Measurements from ENCODE around the gene SAMD15.

DNA sequence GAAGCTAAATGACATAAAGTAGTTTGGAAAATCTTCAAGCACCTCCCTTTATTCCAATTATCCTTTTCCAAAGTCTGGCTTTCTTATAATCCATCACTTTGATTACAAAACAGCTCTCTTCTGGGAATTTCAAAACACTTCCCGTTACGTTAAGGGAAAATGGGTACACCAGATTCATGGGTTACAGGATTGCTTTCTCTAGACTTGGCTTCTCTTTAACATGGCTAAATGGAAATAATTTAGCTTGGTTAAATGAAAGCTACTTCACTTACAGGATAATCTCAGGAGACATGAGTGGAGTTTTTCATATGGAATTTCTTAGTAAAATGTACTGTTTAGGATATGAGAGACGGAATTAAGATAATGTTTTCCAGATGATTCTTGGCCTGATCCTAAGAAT is 41.6 kb upstream of the SAMD15 start:
- TF ChIP-seq, protein P1, sequence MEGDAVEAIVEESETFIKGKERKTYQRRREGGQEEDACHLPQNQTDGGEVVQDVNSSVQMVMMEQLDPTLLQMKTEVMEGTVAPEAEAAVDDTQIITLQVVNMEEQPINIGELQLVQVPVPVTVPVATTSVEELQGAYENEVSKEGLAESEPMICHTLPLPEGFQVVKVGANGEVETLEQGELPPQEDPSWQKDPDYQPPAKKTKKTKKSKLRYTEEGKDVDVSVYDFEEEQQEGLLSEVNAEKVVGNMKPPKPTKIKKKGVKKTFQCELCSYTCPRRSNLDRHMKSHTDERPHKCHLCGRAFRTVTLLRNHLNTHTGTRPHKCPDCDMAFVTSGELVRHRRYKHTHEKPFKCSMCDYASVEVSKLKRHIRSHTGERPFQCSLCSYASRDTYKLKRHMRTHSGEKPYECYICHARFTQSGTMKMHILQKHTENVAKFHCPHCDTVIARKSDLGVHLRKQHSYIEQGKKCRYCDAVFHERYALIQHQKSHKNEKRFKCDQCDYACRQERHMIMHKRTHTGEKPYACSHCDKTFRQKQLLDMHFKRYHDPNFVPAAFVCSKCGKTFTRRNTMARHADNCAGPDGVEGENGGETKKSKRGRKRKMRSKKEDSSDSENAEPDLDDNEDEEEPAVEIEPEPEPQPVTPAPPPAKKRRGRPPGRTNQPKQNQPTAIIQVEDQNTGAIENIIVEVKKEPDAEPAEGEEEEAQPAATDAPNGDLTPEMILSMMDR (conservative IDR thresholded peaks at IDR 0.05; ENCODE audit: low read depth in 2 of 2) = no peak
- no peak for TF ChIP-seq JUNB (IDR thresholded peaks at IDR 0.05; ENCODE audit: unreplicated experiment)
- TF ChIP-seq EZH2 (IDR thresholded peaks at IDR 0.05; ENCODE audit: low read depth, unreplicated experiment) = no peak
- no peak for TF ChIP-seq ZNF114 (CRISPR knock-in tag; IDR thresholded peaks at IDR 0.05)
- no peak for TF ChIP-seq CREB1 (CRISPR knock-in tag; IDR thresholded peaks at IDR 0.05; ENCODE audit: low read depth)
- TF ChIP-seq, protein P2, sequence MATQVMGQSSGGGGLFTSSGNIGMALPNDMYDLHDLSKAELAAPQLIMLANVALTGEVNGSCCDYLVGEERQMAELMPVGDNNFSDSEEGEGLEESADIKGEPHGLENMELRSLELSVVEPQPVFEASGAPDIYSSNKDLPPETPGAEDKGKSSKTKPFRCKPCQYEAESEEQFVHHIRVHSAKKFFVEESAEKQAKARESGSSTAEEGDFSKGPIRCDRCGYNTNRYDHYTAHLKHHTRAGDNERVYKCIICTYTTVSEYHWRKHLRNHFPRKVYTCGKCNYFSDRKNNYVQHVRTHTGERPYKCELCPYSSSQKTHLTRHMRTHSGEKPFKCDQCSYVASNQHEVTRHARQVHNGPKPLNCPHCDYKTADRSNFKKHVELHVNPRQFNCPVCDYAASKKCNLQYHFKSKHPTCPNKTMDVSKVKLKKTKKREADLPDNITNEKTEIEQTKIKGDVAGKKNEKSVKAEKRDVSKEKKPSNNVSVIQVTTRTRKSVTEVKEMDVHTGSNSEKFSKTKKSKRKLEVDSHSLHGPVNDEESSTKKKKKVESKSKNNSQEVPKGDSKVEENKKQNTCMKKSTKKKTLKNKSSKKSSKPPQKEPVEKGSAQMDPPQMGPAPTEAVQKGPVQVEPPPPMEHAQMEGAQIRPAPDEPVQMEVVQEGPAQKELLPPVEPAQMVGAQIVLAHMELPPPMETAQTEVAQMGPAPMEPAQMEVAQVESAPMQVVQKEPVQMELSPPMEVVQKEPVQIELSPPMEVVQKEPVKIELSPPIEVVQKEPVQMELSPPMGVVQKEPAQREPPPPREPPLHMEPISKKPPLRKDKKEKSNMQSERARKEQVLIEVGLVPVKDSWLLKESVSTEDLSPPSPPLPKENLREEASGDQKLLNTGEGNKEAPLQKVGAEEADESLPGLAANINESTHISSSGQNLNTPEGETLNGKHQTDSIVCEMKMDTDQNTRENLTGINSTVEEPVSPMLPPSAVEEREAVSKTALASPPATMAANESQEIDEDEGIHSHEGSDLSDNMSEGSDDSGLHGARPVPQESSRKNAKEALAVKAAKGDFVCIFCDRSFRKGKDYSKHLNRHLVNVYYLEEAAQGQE (IDR thresholded peaks at IDR 0.05; ENCODE audit: unreplicated experiment) = no peak
